NT2/D1 (cell line): ENCODE measurements around the gene CERS6.

Experiments
- SUZ12 ChIP-seq: IDR thresholded peaks from 2 replicates; pipeline ENCODE4 v1.6.1; 2011; ENCODE audit not compliant: insufficient read length, insufficient read depth; ENCODE audit errors: extremely low read depth
- YY1 ChIP-seq: IDR thresholded peaks from 2 replicates; pipeline ENCODE4 v1.6.1; 2011; ENCODE audit not compliant: insufficient read length, insufficient read depth
- ZNF274 ChIP-seq: IDR thresholded peaks from 2 replicates; pipeline ENCODE4 v1.6.1; 2011; ENCODE audit warnings: mild to moderate bottlenecking, low read depth, low read length

- TF ChIP-seq YY1 (no peak), ZNF274 (no peak), SUZ12 (no peak)
Observed at GRCh38 chr2:168816369-168816768, 360.3 kb downstream of the CERS6 start.
